K562 (cell line): Measurements from ENCODE around the gene LMX1B.

ENCODE experiments used
- ELF1 ChIP-seq: fragments of 200-800 bp; sonication (Bioruptor generic); IDR thresholded peaks from 2 replicates; pipeline ENCODE4 v1.6.1; 2016; ENCODE audit warnings: missing genetic modification characterization, missing compliant biosample characterization
- MTA2 ChIP-seq: fragments of 450-650 bp; IDR thresholded peaks from 2 replicates; pipeline ENCODE4 v1.6.1; 2016; ENCODE audit warnings: low read depth
- MYC ChIP-seq, 2 experiments: fragments of 250-450 bp in 1 of 2; sonication (Bioruptor Pico) in 1 of 2; IDR thresholded peaks; 2 replicates each; pipeline versions ENCODE4 v1.5.1 to v1.6.1; 2012 to 2021; ENCODE audit warnings: low read depth in 2 of 2, borderline replicate concordance in 1 of 2, improper control_type of control experiment in 1 of 2, low read length in 1 of 2, mild to moderate bottlenecking in 1 of 2, moderate library complexity in 1 of 2
- PURB ChIP-seq: sonication (generic); formaldehyde crosslinking; IDR thresholded peaks from 2 replicates; pipeline ENCODE4 v1.9.0; 2021; ENCODE audit warnings: low read depth, mild to moderate bottlenecking, missing genetic modification reagents
- TCF7 ChIP-seq: sonication (generic); IDR thresholded peaks from 2 replicates; pipeline ENCODE4 v1.6.1; 2016; ENCODE audit warnings: antibody characterized with exemption, borderline replicate concordance
- ZNF212 ChIP-seq: fragments of 450-650 bp; formaldehyde crosslinking; IDR thresholded peaks from 2 replicates; pipeline ENCODE4 v1.4.0; 2020; ENCODE audit warnings: mild to moderate bottlenecking
- ZSCAN29 ChIP-seq: fragments of 450-650 bp; IDR thresholded peaks from 2 replicates; pipeline ENCODE4 v1.6.1; 2017
- TF ChIP-seq, protein P1 (sequence below), 3 experiments: IDR thresholded peaks in 2 of 3; conservative IDR thresholded peaks in 1 of 3; 2 replicates each; pipeline ENCODE4 v1.5.1; 2011 to 2012; ENCODE audit warnings: low read length in 3 of 3, mild to moderate bottlenecking in 3 of 3, control low read depth in 2 of 3, improper control_type of control experiment in 1 of 3, inconsistent platforms in 1 of 3, low read depth in 1 of 3, mixed read lengths in 1 of 3, moderate library complexity in 1 of 3; ENCODE audit not compliant: insufficient read depth in 2 of 3

DNA sequence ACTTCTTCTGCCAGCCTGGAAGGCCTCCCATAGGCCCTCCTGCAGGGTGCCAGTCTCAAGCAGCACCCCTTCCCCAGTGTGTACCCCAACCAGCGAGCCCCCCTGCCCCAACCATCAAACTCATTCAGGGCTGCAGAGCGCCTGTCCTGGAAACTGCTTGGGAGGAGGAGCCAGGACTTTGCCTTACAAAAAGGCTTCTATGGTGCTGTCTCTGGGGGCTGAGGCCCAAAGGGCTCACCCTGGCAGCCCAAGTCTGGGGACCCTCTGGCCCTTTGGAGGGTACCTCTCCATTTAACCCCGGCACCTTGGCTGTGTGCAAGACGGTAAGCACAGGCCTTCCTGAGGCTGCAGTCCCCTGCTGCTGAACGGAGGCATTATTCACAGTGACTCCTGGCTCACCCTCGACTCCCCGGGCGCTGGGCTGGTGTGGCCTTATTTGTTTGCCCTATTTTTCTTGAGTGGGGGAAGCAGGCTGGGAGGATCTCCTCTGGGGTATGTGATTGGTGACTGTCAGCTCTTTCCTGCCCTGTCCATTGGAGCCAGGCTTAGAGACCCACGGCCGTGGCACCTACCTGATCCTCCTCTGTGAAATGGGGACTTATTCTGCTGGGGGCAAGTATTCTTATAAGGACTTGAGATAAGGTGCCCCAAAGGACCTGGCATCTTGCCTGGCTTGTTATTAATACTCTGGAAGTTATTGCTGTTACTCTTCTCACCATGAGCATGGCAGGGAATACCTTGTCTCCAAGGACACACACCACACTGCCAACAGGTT, 5.8 kb downstream of the LMX1B start:
- TF ChIP-seq ELF1 (tag) (no peak), TCF7 (no peak), ZNF212 (CRISPR knock-in tag) (no peak), MYC (IDR thresholded peaks at IDR 0.05; ENCODE audit: low read depth, low read length) (no peak), MYC (CRISPR knock-in tag; IDR thresholded peaks at IDR 0.05; ENCODE audit: borderline replicate concordance, low read depth) (no peak), PURB (CRISPR knock-in tag) (no peak), MTA2 (no peak), ZSCAN29 (no peak)
- TF ChIP-seq, protein P1, sequence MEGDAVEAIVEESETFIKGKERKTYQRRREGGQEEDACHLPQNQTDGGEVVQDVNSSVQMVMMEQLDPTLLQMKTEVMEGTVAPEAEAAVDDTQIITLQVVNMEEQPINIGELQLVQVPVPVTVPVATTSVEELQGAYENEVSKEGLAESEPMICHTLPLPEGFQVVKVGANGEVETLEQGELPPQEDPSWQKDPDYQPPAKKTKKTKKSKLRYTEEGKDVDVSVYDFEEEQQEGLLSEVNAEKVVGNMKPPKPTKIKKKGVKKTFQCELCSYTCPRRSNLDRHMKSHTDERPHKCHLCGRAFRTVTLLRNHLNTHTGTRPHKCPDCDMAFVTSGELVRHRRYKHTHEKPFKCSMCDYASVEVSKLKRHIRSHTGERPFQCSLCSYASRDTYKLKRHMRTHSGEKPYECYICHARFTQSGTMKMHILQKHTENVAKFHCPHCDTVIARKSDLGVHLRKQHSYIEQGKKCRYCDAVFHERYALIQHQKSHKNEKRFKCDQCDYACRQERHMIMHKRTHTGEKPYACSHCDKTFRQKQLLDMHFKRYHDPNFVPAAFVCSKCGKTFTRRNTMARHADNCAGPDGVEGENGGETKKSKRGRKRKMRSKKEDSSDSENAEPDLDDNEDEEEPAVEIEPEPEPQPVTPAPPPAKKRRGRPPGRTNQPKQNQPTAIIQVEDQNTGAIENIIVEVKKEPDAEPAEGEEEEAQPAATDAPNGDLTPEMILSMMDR (IDR thresholded peaks at IDR 0.05 in 2 of 3, conservative IDR thresholded peaks at IDR 0.05 in 1 of 3; ENCODE audit: insufficient read depth in 2 of 3, low read depth in 1 of 3, low read length in 3 of 3), result no peak
